Mesenchymal stem cell (in vitro differentiated cells and primary cell): ENCODE results near the gene DTNB.

Source experiments
- DNase-seq: peaks from one replicate; pipeline ENCODE4 v3.0.0-alpha.2; 2013
- H2AFZ ChIP-seq: one replicate; pipeline ENCODE4 v1.6.1; 2013; ENCODE audit warnings: low read depth, mild to moderate bottlenecking, control low read depth, inconsistent platforms, low read length, moderate library complexity
- H2AK5ac ChIP-seq: 2 replicates; pipeline ENCODE4 v1.6.1; 2013; ENCODE audit warnings: low read length, moderate library complexity, mild to moderate bottlenecking, inconsistent platforms; ENCODE audit not compliant: severe bottlenecking
- H2BK120ac ChIP-seq: one replicate; pipeline ENCODE4 v1.6.1; 2013; ENCODE audit warnings: low read depth, mild to moderate bottlenecking, inconsistent platforms, low read length, moderate library complexity
- H2BK12ac ChIP-seq, 2 experiments: one replicate each; pipeline ENCODE4 v1.6.1; 2013; ENCODE audit warnings: inconsistent platforms in 2 of 2, low read length in 2 of 2, mild to moderate bottlenecking in 2 of 2, moderate library complexity in 2 of 2, control low read depth in 1 of 2
- H2BK15ac ChIP-seq: one replicate; pipeline ENCODE4 v1.6.1; 2013; ENCODE audit warnings: mild to moderate bottlenecking, low read depth, inconsistent platforms; ENCODE audit not compliant: poor library complexity, severe bottlenecking
- H2BK5ac ChIP-seq: 2 replicates; pipeline ENCODE4 v1.6.1; 2013; ENCODE audit warnings: low read depth, mild to moderate bottlenecking, low read length, control low read depth, inconsistent platforms; ENCODE audit not compliant: poor library complexity, severe bottlenecking
- H3K14ac ChIP-seq, 2 experiments: one replicate each; pipeline ENCODE4 v1.6.1; 2013; ENCODE audit warnings: inconsistent platforms in 2 of 2, low read length in 2 of 2, control low read depth in 1 of 2, mild to moderate bottlenecking in 1 of 2, moderate library complexity in 1 of 2
- H3K18ac ChIP-seq, 2 experiments: one replicate each; pipeline ENCODE4 v1.6.1; 2013; ENCODE audit warnings: inconsistent platforms in 2 of 2, low read length in 2 of 2, control low read depth in 1 of 2, low read depth in 1 of 2, mild to moderate bottlenecking in 1 of 2
- H3K23ac ChIP-seq, 2 experiments: one replicate each; pipeline ENCODE4 v1.6.1; 2013; ENCODE audit warnings: inconsistent platforms in 2 of 2, low read length in 2 of 2, mild to moderate bottlenecking in 2 of 2, moderate library complexity in 2 of 2, control low read depth in 1 of 2
- H3K27ac ChIP-seq: 2 replicates; pipeline ENCODE4 v1.5.1; 2013; ENCODE audit warnings: mild to moderate bottlenecking, moderate library complexity, low read length, control low read depth, inconsistent platforms; ENCODE audit not compliant: poor library complexity, severe bottlenecking
- H3K27me3 ChIP-seq, 2 experiments: 2 replicates each; pipeline versions ENCODE4 v1.6.1 to v1.7.0; 2013; ENCODE audit warnings: low read length in 2 of 2, mild to moderate bottlenecking in 2 of 2, moderate library complexity in 2 of 2, control low read depth in 1 of 2, inconsistent platforms in 1 of 2; ENCODE audit not compliant: control insufficient read depth in 1 of 2, insufficient read depth in 1 of 2
- H3K36me3 ChIP-seq, 2 experiments: 2 replicates each; pipeline versions ENCODE4 v1.6.1 to v1.7.0; 2013; ENCODE audit warnings: low read length in 2 of 2, control low read depth in 1 of 2, inconsistent platforms in 1 of 2, low read depth in 1 of 2, mild to moderate bottlenecking in 1 of 2; ENCODE audit not compliant: insufficient read depth in 2 of 2, control insufficient read depth in 1 of 2
- H3K4ac ChIP-seq, 2 experiments: one replicate each; pipeline ENCODE4 v1.6.1; 2013; ENCODE audit warnings: inconsistent platforms in 2 of 2, low read length in 2 of 2, mild to moderate bottlenecking in 2 of 2, moderate library complexity in 2 of 2, control low read depth in 1 of 2, low read depth in 1 of 2
- H3K4me1 ChIP-seq: 2 replicates; pipeline ENCODE4 v1.6.1; 2013; ENCODE audit warnings: low read depth, low read length, control low read depth; ENCODE audit not compliant: control insufficient read depth, insufficient read depth
- H3K4me2 ChIP-seq: 2 replicates; pipeline ENCODE4 v1.6.1; 2013; ENCODE audit warnings: low read length, mild to moderate bottlenecking, inconsistent platforms; ENCODE audit not compliant: poor library complexity, severe bottlenecking
- H3K4me3 ChIP-seq, 2 experiments: 2 replicates each; pipeline versions ENCODE4 v1.5.1 to v1.7.0; 2013; ENCODE audit warnings: low read length in 2 of 2, mild to moderate bottlenecking in 2 of 2, control low read depth in 1 of 2, low read depth in 1 of 2; ENCODE audit not compliant: insufficient read depth in 1 of 2
- H3K79me1 ChIP-seq: replicated peaks from 2 replicates; pipeline ENCODE4 v1.6.1; 2013; ENCODE audit warnings: mild to moderate bottlenecking, control low read depth, low read length, inconsistent platforms; ENCODE audit not compliant: poor library complexity, severe bottlenecking
- H3K9ac ChIP-seq: 2 replicates; pipeline ENCODE4 v1.7.0; 2013; ENCODE audit warnings: mild to moderate bottlenecking, low read length, moderate library complexity
- H3K9me3 ChIP-seq: 2 replicates; pipeline ENCODE4 v1.7.0; 2013; ENCODE audit warnings: mild to moderate bottlenecking, low read length; ENCODE audit not compliant: control insufficient read depth
- H4K8ac ChIP-seq: one replicate; pipeline ENCODE4 v1.6.1; 2013; ENCODE audit warnings: inconsistent platforms, mild to moderate bottlenecking, low read length, moderate library complexity
- H4K91ac ChIP-seq: one replicate; pipeline ENCODE4 v1.6.1; 2013; ENCODE audit warnings: mild to moderate bottlenecking, low read length, inconsistent platforms
- WGBS: methylation state at CpG from one replicate; pipeline ENCODE4 v1.1.7; 2013; ENCODE audit warnings: mixed read lengths; 5-methylcytosine and 5-hydroxymethylcytosine counted together

The DTNB gene

DNA sequence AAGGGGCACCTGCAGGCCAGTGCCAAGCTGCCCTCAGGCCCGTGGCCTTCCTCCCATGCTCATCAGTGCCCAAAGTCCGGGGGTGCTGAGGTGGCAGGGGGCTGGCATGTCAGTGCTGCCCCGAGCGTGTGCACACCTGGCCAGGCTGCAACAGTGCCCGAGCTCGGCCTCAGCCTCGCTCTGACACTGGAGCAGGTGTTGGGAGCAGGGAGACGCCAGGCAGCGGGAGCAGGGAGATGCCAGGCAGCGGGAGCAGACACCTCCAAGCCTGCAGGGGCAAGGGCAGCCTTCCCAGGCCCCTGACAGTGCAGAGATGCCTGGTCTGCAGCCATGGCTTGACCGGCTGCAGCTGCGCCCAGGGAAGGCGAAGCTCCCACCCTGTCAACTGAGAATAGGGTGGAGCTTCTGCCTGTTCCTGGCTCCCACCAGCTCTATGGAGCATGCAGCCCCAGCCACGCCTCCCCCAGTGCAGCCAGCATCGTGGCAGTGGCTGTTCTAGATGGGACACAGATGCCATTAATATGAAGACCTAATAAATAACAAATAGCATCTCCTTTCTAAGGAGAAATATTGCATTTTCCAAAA is 82.4 kb downstream of the DTNB start:
- H3K4me1 ChIP-seq: peaks cover 12% of the 10 kb centered on the region
- H2AK5ac ChIP-seq: no peak overlapping the region
- peaks cover 0 to 10% of the 10 kb centered on the region in 2 experiments for H3K36me3 ChIP-seq
- no peak overlapping the region for H3K23ac ChIP-seq
- no peak overlapping the region for H3K4me2 ChIP-seq
- peak overlapping the region in 1 of 2 experiments; percentile 64 for H3K4ac ChIP-seq
- H3K9me3 ChIP-seq: no peaks in the 10 kb centered on the region
- H3K18ac ChIP-seq: peak overlapping the region in 1 of 2 experiments; percentile 33
- H2BK15ac ChIP-seq: no peak overlapping the region
- H3K27me3 ChIP-seq: no peaks in the 10 kb centered on the region
- no peak overlapping the region for H3K4me3 ChIP-seq
- peaks cover 2% of the 10 kb centered on the region for H3K79me1 ChIP-seq
- H2BK120ac ChIP-seq: no peak overlapping the region
- no peak for DNase-seq
- no peak overlapping the region for H3K27ac ChIP-seq
- H2AFZ ChIP-seq: no peak overlapping the region
- no peak overlapping the region for H3K9ac ChIP-seq
- no peak overlapping the region for H3K14ac ChIP-seq
- H2BK12ac ChIP-seq: no peak overlapping the region
- 95% methylated on average over 13 of the region's 15 CpGs for WGBS
- H4K8ac ChIP-seq: peak overlapping the region; percentile 19
- H4K91ac ChIP-seq: peak overlapping the region; percentile 18
- H2BK5ac ChIP-seq: no peak overlapping the region

DNA sequence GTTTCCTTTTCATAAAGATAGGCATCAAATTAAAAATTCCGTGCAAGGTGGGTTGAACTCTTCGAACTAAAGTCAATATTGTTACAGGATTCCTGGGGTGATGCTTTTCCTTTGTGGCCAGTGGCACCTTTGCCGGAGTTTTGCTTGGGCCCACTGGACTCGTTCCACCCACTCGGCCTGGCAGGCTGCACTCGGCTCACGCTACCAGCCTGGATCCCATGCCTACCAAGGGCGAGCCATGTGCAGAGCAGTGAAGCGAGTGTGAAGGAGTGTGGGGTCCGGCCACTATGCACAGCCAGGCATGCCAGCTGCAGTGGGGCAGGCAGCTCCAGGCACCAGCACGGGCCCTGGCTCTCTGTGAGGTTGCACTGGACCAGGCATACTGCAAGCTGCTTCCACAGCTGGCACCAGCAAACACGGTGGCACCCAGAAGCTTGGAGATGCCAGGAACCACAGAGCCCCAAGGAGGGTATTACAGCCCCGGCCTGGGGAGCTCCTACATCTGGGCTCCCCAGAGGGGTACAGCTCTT is 83.6 kb downstream of the DTNB start:
- no peak overlapping the region for H2AFZ ChIP-seq
- H3K9ac ChIP-seq: no peak overlapping the region
- H2BK15ac ChIP-seq: no peak overlapping the region
- peaks cover 0 to 10% of the 10 kb centered on the region in 2 experiments for H3K36me3 ChIP-seq
- no peak overlapping the region for H2BK120ac ChIP-seq
- H3K23ac ChIP-seq: no peak overlapping the region
- peaks cover 12% of the 10 kb centered on the region for H3K4me1 ChIP-seq
- H4K91ac ChIP-seq: peak overlapping the region; percentile 61
- 95% methylated on average over 13 of the region's 13 CpGs for WGBS
- no peak overlapping the region for H2BK5ac ChIP-seq
- DNase-seq: no peak
- no peak overlapping the region for H3K18ac ChIP-seq
- no peak overlapping the region for H4K8ac ChIP-seq
- no peak overlapping the region for H3K4ac ChIP-seq
- peaks cover 2% of the 10 kb centered on the region for H3K79me1 ChIP-seq
- no peak overlapping the region for H3K4me2 ChIP-seq
- no peak overlapping the region for H2BK12ac ChIP-seq
- H2AK5ac ChIP-seq: no peak overlapping the region
- H3K14ac ChIP-seq: no peak overlapping the region
- H3K27me3 ChIP-seq: no peaks in the 10 kb centered on the region
- H3K9me3 ChIP-seq: no peaks in the 10 kb centered on the region
- H3K27ac ChIP-seq: no peak overlapping the region
- no peak overlapping the region for H3K4me3 ChIP-seq

GRCh38 chr2:25588576-25588975 is 84.8 kb downstream of the DTNB start:
- Histone ChIP-seq H2AFZ (no peak overlapping the region), H2BK12ac (no peak overlapping the region), H3K9ac (no peak overlapping the region), H3K4me2 (no peak overlapping the region), H3K79me1 (peaks cover 2% of the 10 kb centered on the region), H2BK120ac (no peak overlapping the region), H3K27ac (no peak overlapping the region), H3K9me3 (no peaks in the 10 kb centered on the region), H4K8ac (no peak overlapping the region), H3K14ac (no peak overlapping the region), H3K18ac (no peak overlapping the region), H3K23ac (no peak overlapping the region), H4K91ac (no peak overlapping the region), H3K4me3 (no peak overlapping the region), H2BK15ac (no peak overlapping the region), H2AK5ac (no peak overlapping the region), H3K36me3 (peaks cover 0 to 10% of the 10 kb centered on the region in 2 experiments), H3K4me1 (peaks cover 12% of the 10 kb centered on the region), H3K4ac (no peak overlapping the region), H3K27me3 (no peaks in the 10 kb centered on the region), H2BK5ac (no peak overlapping the region)
- 96% methylated on average over 4 of the region's 4 CpGs for WGBS
- DNase-seq: no peak

GRCh38 chr2:25587361-25587760 is 86.0 kb downstream of the DTNB start:
- no peak overlapping the region for H3K27ac ChIP-seq
- peaks cover 12% of the 10 kb centered on the region for H3K4me1 ChIP-seq
- 89% methylated on average over 3 of the region's 4 CpGs for WGBS
- no peak overlapping the region for H2BK120ac ChIP-seq
- H3K4me3 ChIP-seq: no peak overlapping the region
- H2AFZ ChIP-seq: no peak overlapping the region
- no peak overlapping the region for H2BK5ac ChIP-seq
- H3K27me3 ChIP-seq: no peaks in the 10 kb centered on the region
- H3K4ac ChIP-seq: no peak overlapping the region
- no peak overlapping the region for H3K23ac ChIP-seq
- H3K79me1 ChIP-seq: no peaks in the 10 kb centered on the region
- no peak overlapping the region for H3K14ac ChIP-seq
- H2BK15ac ChIP-seq: no peak overlapping the region
- no peak overlapping the region for H3K9ac ChIP-seq
- H4K8ac ChIP-seq: no peak overlapping the region
- DNase-seq: peak; percentile 47
- H3K18ac ChIP-seq: no peak overlapping the region
- no peaks in the 10 kb centered on the region for H3K9me3 ChIP-seq
- peaks cover 0 to 10% of the 10 kb centered on the region in 2 experiments for H3K36me3 ChIP-seq
- no peak overlapping the region for H2AK5ac ChIP-seq
- no peak overlapping the region for H2BK12ac ChIP-seq
- no peak overlapping the region for H3K4me2 ChIP-seq
- no peak overlapping the region for H4K91ac ChIP-seq
